Adrenal gland (tissue), 12 donors: ENCODE results near the gene KRTAP5-9. TPM values are rescaled to one million over a fixed set of nuclear protein-coding genes. Genes with fewer than 3 reads are reported as not detected.
"Not testable (repeated sequence)": the region's sequence is repeated elsewhere in the genome, so short reads cannot be mapped to it uniquely, and the experiment has no call there.

ENCODE experiments used
- DNase-seq, 7 donors: peaks; one replicate each; pipeline ENCODE4 v3.0.0-alpha.2; 2019 to 2020
- H3K27ac ChIP-seq, 5 donors: fragments of 200-600 bp; sonication (generic) in 4 of 5; 1 replicate in 3 of 5; 2 replicates in 2 of 5; pipeline versions ENCODE4 v1.5.1 to v1.8.0; 2016 to 2020; ENCODE audit warnings: mild to moderate bottlenecking in 1 of 5
- H3K27me3 ChIP-seq: fragments of 200-600 bp; 2 replicates; pipeline ENCODE4 v1.8.0; 2021
- H3K36me3 ChIP-seq, 2 donors: fragments of 200-600 bp; replicated peaks in 1 of 2; 1 replicate in 1 of 2; 2 replicates in 1 of 2; pipeline versions ENCODE4 v1.5.1 to v1.8.0; 2018 to 2022
- H3K4me1 ChIP-seq, 2 donors: fragments of 200-600 bp; replicated peaks in 1 of 2; 1 replicate in 1 of 2; 2 replicates in 1 of 2; pipeline versions ENCODE4 v1.5.1 to v1.8.0; 2018 to 2021
- H3K4me3 ChIP-seq, 4 donors: fragments of 200-600 bp; sonication (generic) in 3 of 4; one replicate each; pipeline ENCODE4 v1.5.1; 2016 to 2018
- H3K9me3 ChIP-seq, 3 donors: fragments of 200-600 bp; sonication (generic) in 1 of 3; replicated peaks in 1 of 3; 1 replicate in 2 of 3; 2 replicates in 1 of 3; pipeline versions ENCODE4 v1.5.1 to v1.8.0; 2016 to 2021
- POLR2A ChIP-seq, 2 donors: fragments of 450-650 bp; IDR thresholded peaks; one replicate each; pipeline ENCODE4 v1.6.1; 2017; ENCODE audit warnings: antibody characterized with exemption in 2 of 2, mild to moderate bottlenecking in 2 of 2, moderate library complexity in 1 of 2
- WGBS, 4 donors: extraction: QIAGEN DNeasy Blood & Tissue Kit in 2 of 4; methylation state at CpG; one replicate each; pipeline versions ENCODE4 v1.1.5 to v1.1.7; 2013 to 2017; 5-methylcytosine and 5-hydroxymethylcytosine counted together
- intact Hi-C, 2 donors: fragments of 100-400 bp; cut with DNase I; formaldehyde crosslinking; loops; one replicate each; pipeline versions ENCODE4 v1.14.1 to v1.15.0; 2022 to 2023
- polyA plus RNA-seq, 3 donors: library from polyadenylated mRNA; stranded (reverse); fragments of 200-250 nt in 2 of 3; fragments of 350-450 nt in 1 of 3; fragmentation: Illumina TruSeq in 1 of 3; extraction: RNeasy Lipid Tissue Mini Kit (QIAGEN cat#74804) in 1 of 3; gene quantifications; one replicate each; pipeline ENCODE4 v1.2.3, GENCODE V29; 2013 to 2014
- total RNA-seq, 9 donors: library from RNA; depleted of rRNA in 4 of 9; stranded (reverse); fragments of >200 nt in 4 of 9; fragments of 120-200 nt in 1 of 9; fragmentation: NEBNext Ultra II Directional in 1 of 9; extraction: Animal tissue kit (Norgen Biotek cat#: 25700) in 1 of 9; gene quantifications; one replicate each; pipeline versions ENCODE4 v1.1.0 to v1.2.4, GENCODE V29; 2013 to 2023
- TF ChIP-seq, protein P1 (sequence below), 6 experiments: fragments of 450-650 bp in 4 of 6; fragments of 200-600 bp in 2 of 6; sonication (generic) in 1 of 6; IDR thresholded peaks; 1 replicate in 5 of 6; 2 replicates in 1 of 6; pipeline versions ENCODE4 v1.5.1 to v1.8.0; 2016 to 2021; ENCODE audit warnings: antibody characterized with exemption in 6 of 6, mild to moderate bottlenecking in 2 of 6, moderate library complexity in 1 of 6
- donor health status: healthy with polysubstance abuse.
- donor health status: Bipolar disorder and iron deficiency.
- donor health status: DM: yes; HTN: yes; CAD: no.
- donor health status: DM: no; HTN: no; CAD: no.
- donor health status: DM: no; HTN: no; CAD: no.
- donor health status: DM: yes; HTN: yes; CAD: no.

Gene KRTAP5-9
- total and polyA plus RNA-seq, 12 donors, result 0.18 to 1.6 (median 0.45) TPM; not detected in 8

DNA sequence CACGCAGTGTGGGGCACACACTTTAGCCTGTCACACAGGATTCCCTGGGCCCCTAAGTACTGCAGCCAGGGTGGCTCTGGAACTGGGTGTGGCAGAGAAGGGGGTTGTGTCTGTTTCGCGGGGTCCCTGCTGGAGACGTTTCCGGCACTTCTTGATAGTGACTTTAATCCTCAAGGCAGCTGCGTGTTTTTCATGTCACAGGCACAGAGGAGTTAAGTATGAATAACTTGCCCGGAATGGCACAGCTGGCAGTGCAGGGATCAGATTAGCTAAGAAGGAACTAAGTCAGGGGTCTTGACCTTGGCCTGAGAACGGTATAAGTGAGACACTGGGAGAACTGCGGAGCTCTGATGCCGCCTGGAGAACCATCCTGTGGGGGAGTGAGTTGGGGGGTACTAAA, 28.7 kb upstream of the KRTAP5-9 start:
- DNase-seq, result no peak
- H3K27me3 ChIP-seq, result no peaks in the 10 kb centered on the region
- WGBS, 4 donors, result 74 to 80% (median 76%) methylated on average over 10 of the region's 10 CpGs

DNA sequence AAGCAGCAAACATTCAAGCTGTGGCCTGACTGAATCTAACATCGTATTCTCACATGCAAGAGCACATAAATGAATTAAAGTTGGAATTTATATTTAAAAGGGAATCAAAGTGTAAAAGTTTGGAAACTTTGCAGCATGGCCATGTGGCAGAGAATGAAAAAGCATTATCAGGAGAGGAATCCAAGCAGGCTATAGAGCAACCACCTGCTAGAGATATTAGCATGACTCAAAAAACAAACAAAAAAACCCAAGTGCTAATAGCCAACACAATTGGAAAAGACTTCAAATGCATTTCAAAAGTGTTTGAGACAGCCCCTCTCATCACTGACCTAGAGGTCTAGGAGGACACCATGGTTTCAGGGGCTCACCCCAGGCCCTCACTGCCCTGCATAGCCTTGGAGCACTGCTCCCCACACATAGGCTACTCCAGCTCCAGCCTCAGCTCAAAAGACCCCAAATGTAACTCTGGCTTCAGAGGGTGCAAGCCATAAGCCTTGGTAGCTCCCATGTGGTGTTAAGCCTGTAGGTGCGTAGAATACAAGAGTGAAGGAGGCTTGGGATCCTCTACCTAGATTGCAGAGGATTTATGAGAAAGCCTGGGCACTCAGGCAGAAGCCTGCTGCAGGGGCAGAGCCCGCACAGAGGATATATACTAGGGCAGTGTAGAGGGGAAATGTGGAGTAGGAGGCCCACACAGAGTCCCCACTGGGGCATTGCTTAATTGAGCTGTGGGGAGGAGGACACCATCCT, 22.9 kb upstream of the KRTAP5-9 start:
- no peak overlapping the region for H3K27ac ChIP-seq
- TF ChIP-seq, protein P1, sequence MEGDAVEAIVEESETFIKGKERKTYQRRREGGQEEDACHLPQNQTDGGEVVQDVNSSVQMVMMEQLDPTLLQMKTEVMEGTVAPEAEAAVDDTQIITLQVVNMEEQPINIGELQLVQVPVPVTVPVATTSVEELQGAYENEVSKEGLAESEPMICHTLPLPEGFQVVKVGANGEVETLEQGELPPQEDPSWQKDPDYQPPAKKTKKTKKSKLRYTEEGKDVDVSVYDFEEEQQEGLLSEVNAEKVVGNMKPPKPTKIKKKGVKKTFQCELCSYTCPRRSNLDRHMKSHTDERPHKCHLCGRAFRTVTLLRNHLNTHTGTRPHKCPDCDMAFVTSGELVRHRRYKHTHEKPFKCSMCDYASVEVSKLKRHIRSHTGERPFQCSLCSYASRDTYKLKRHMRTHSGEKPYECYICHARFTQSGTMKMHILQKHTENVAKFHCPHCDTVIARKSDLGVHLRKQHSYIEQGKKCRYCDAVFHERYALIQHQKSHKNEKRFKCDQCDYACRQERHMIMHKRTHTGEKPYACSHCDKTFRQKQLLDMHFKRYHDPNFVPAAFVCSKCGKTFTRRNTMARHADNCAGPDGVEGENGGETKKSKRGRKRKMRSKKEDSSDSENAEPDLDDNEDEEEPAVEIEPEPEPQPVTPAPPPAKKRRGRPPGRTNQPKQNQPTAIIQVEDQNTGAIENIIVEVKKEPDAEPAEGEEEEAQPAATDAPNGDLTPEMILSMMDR (IDR thresholded peaks at IDR 0.05), result no peak
- TF ChIP-seq POLR2A (IDR thresholded peaks at IDR 0.05), result no peak
- intact Hi-C loops, result no loop called here
- no peaks in the 10 kb centered on the region for H3K9me3 ChIP-seq
- H3K36me3 ChIP-seq, result no peaks in the 10 kb centered on the region
- 62 to 82% (median 78%) methylated on average over 3 of the region's 3 CpGs for WGBS, 4 donors
- no peak for DNase-seq
- no peaks in the 10 kb centered on the region for H3K4me1 ChIP-seq
- H3K27me3 ChIP-seq, result no peaks in the 10 kb centered on the region
- H3K4me3 ChIP-seq, result no peak overlapping the region

More for the DNA sequence above, 28.7 kb upstream of the KRTAP5-9 start:
- H3K4me1 ChIP-seq, result no peaks in the 10 kb centered on the region
- H3K4me3 ChIP-seq, result no peak overlapping the region
- H3K27ac ChIP-seq, result no peak overlapping the region
- intact Hi-C loops, result no loop called here
- TF ChIP-seq POLR2A (IDR thresholded peaks at IDR 0.05), result no peak
- TF ChIP-seq, protein P1 (IDR thresholded peaks at IDR 0.05), result no peak
- no peaks in the 10 kb centered on the region for H3K9me3 ChIP-seq
- no peaks in the 10 kb centered on the region for H3K36me3 ChIP-seq

DNA sequence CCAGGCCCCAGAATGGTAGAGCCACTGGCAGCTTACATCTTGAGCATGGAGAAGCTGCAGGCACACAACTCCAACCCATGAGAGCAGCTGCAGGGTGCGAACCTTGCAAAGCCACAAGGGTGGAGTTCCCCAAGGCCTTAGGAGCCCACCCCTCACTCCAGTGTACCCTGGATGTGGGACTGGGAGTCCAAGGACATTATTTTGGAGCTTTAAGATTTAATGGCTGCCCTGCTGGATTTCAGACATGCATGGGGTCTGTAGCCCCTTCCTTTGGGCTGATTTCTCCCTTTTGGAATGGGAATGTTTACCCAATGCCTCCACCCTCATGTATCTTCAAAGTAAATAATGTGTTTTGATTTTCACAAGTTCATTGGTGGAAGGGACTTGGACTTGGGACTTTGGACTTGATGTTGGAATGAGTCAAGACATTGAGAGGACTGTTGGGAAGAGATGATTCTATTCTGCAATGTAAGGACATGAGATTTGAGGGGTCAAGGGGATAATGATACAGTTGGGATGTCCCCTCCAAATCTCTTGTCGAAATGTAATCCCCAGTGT, 22.2 kb upstream of the KRTAP5-9 start:
- WGBS, 4 donors, result 78 to 92% (median 83%) methylated on average over 1 to 2 of the region's 2 CpGs
- Histone ChIP-seq H3K27me3 (no peaks in the 10 kb centered on the region), H3K4me1 (no peaks in the 10 kb centered on the region), H3K27ac (no peak overlapping the region), H3K9me3 (no peaks in the 10 kb centered on the region), H3K4me3 (no peak overlapping the region), H3K36me3 (no peaks in the 10 kb centered on the region)
- DNase-seq, result peak in 1 of 7 donors; percentile 3
- intact Hi-C loops, result no loop called here
- TF ChIP-seq POLR2A (IDR thresholded peaks at IDR 0.05), result no peak
- TF ChIP-seq, protein P1 (IDR thresholded peaks at IDR 0.05), result no peak

DNA sequence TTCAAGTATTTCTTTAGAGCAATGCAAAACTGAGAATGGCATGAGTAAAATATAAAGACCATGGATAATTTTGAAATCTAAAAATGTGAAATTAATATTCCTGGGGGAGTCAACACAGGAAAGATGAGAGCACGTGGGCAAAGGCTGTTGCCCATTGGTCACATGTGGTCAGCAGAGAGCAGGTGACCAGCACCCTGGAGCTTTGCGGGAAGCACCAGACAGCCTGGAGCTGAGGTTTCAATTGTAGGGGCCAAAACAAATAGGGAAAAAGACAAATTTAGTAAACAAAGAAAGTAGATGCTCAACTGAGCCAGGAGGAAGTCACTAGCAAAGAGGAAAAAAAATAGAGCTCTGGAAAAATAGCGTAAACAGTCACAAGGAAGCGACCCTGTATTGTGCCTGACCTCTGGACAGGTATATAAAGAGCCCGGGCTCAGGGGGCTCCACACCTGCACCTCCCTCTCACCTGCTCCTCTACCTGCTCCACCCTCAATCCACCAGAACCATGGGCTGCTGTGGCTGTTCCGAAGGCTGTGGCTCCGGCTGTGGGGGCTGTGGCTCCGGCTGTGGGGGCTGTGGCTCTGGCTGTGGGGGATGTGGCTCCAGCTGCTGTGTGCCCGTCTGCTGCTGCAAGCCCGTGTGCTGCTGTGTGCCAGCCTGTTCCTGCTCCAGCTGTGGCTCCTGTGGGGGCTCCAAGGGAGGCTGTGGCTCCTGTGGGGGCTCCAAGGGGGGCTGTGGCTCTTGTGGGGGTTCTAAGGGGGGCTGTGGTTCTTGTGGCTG, 21.2 kb upstream of the KRTAP5-9 start, which contains the start of gene KRTAP5-7:
Gene KRTAP5-7 (plus strand): TSS at position 472 of the 780 bp plus-strand sequence. CDS start 34 bp downstream, at position 506.
- H3K4me3 ChIP-seq, intact Hi-C loops, H3K36me3 ChIP-seq, H3K4me1 ChIP-seq, H3K27me3 ChIP-seq, H3K9me3 ChIP-seq, H3K27ac ChIP-seq, DNase-seq: not testable (repeated sequence)
- 62 to 65% (median 64%) methylated on average over 5 to 10 of the region's 10 CpGs for WGBS, 4 donors
